SIG-M5 treated with dmso at 0.1 percent for 504 hours (cell line): ENCODE data around the gene MLIP.
"Not testable (repeated sequence)": the region's sequence is repeated elsewhere in the genome, so short reads cannot be mapped to it uniquely, and the experiment has no call there.

Source experiments
- DNase-seq: peaks from one replicate; lab custom pipeline; 2025; ENCODE audit not compliant: unreplicated experiment; lab: John Stamatoyannopoulos, UW

MLIP gene

GRCh38 chr6:54140811-54141210 lies 29.6 kb downstream of the MLIP start:
- DNase-seq, result no peak

GRCh38 chr6:54142889-54143519 lies 31.8 kb downstream of the MLIP start:
- DNase-seq, result no peak

GRCh38 chr6:54151861-54152260 lies 40.6 kb downstream of the MLIP start:
- DNase-seq, result no peak

GRCh38 chr6:54156650-54157250 lies 45.5 kb downstream of the MLIP start:
- no peak for DNase-seq

- DNase-seq, result no peak
Measured at GRCh38 chr6:54157405-54157804, 46.2 kb downstream of the MLIP start.

- no peak for DNase-seq
Measured at GRCh38 chr6:54173089-54173488, 61.8 kb downstream of the MLIP start.

- DNase-seq, result no peak
Measured at GRCh38 chr6:54179152-54179551, 67.9 kb downstream of the MLIP start.

- DNase-seq, result no peak
Measured at GRCh38 chr6:54183616-54184015, 72.4 kb downstream of the MLIP start.

GRCh38 chr6:54185885-54186284 lies 74.6 kb downstream of the MLIP start:
- no peak for DNase-seq

GRCh38 chr6:54188846-54189245 lies 77.6 kb downstream of the MLIP start:
- peak; percentile 73 for DNase-seq

- peak; percentile 52 for DNase-seq
Measured at GRCh38 chr6:54191461-54191860, 80.2 kb downstream of the MLIP start.

- no peak for DNase-seq
Measured at GRCh38 chr6:54192993-54193392, 81.8 kb downstream of the MLIP start.

GRCh38 chr6:54193560-54193959 lies 82.3 kb downstream of the MLIP start:
- DNase-seq, result no peak

- DNase-seq, result peak; percentile 42
Measured at GRCh38 chr6:54194067-54194466, 82.8 kb downstream of the MLIP start.

GRCh38 chr6:54195637-54196036 lies 84.4 kb downstream of the MLIP start:
- no peak for DNase-seq

GRCh38 chr6:54196905-54197304 lies 85.7 kb downstream of the MLIP start:
- DNase-seq, result no peak

- DNase-seq, result peak; percentile 81
Measured at GRCh38 chr6:54198134-54198533, 86.9 kb downstream of the MLIP start.

GRCh38 chr6:54203474-54204035 lies 92.3 kb downstream of the MLIP start:
- not testable (repeated sequence) for DNase-seq

- no peak for DNase-seq
Measured at GRCh38 chr6:54204921-54205591, 93.8 kb downstream of the MLIP start.

- peak; percentile 77 for DNase-seq
Measured at GRCh38 chr6:54206510-54206909, 95.3 kb downstream of the MLIP start.

- not testable (repeated sequence) for DNase-seq
Measured at GRCh38 chr6:54209983-54210382, 98.7 kb downstream of the MLIP start.

GRCh38 chr6:54214286-54214685 lies 103.0 kb downstream of the MLIP start:
- no peak for DNase-seq
